Testis (tissue), 3 donors: ENCODE data around the gene RFT1. TPM values are rescaled to one million over a fixed set of nuclear protein-coding genes. Genes with fewer than 3 reads are reported as not detected.

Source experiments
- DNase-seq: peaks from one replicate; pipeline ENCODE4 v3.0.0-alpha.2; 2019
- H3K27ac ChIP-seq, 2 donors: fragments of 200-600 bp; sonication (generic); one replicate each; pipeline ENCODE4 v1.5.1; 2019
- H3K27me3 ChIP-seq: fragments of 200-600 bp; sonication (generic); one replicate; pipeline ENCODE4 v1.5.1; 2019
- H3K36me3 ChIP-seq: fragments of 200-600 bp; sonication (generic); one replicate; pipeline ENCODE4 v1.5.1; 2017; ENCODE audit warnings: low read depth; ENCODE audit errors: missing control alignments
- H3K4me1 ChIP-seq: fragments of 200-600 bp; sonication (generic); one replicate; pipeline ENCODE4 v1.5.1; 2019
- H3K4me3 ChIP-seq, 2 donors: fragments of 200-600 bp; sonication (generic); one replicate each; pipeline ENCODE4 v1.5.1; 2017 to 2019
- H3K9me3 ChIP-seq: fragments of 200-600 bp; sonication (generic); one replicate; pipeline ENCODE4 v1.5.1; 2017
- POLR2A ChIP-seq: fragments of 450-650 bp; IDR thresholded peaks from one replicate; pipeline ENCODE4 v1.6.1; 2017; ENCODE audit warnings: antibody characterized with exemption, mild to moderate bottlenecking, moderate library complexity
- WGBS, 2 donors: methylation state at CpG; one replicate each; pipeline ENCODE4 v1.1.5; 2018; 5-methylcytosine and 5-hydroxymethylcytosine counted together
- intact Hi-C: fragments of 100-400 bp; cut with DNase I; formaldehyde crosslinking; loops from one replicate; pipeline ENCODE4 v1.15.1; 2023; ENCODE audit warnings: low total_unique reads
- polyA plus RNA-seq: library from polyadenylated mRNA; stranded (reverse); fragments of 350-450 nt; fragmentation: Illumina TruSeq; extraction: RNeasy Lipid Tissue Mini Kit (QIAGEN cat#74804); gene quantifications from one replicate; pipeline ENCODE4 v1.2.3, GENCODE V29; 2014; ENCODE audit warnings: low read depth, low replicate concordance; ENCODE audit not compliant: insufficient read depth
- total RNA-seq, 2 donors: library from RNA; depleted of rRNA; stranded (reverse); fragments of >200 nt; gene quantifications; one replicate each; pipeline ENCODE4 v1.2.3, GENCODE V29; 2016
- TF ChIP-seq, protein P1 (sequence below), 3 experiments: fragments of 450-650 bp in 2 of 3; fragments of 200-600 bp in 1 of 3; sonication (generic) in 1 of 3; IDR thresholded peaks; one replicate each; pipeline ENCODE4 v1.5.1; 2016 to 2019; ENCODE audit warnings: antibody characterized with exemption in 3 of 3, mild to moderate bottlenecking in 2 of 3, moderate library complexity in 1 of 3

The RFT1 gene
- total and polyA plus RNA-seq, 3 donors from 2014 or later, result 27.2 to 36.8 (median 33.9) TPM

DNA sequence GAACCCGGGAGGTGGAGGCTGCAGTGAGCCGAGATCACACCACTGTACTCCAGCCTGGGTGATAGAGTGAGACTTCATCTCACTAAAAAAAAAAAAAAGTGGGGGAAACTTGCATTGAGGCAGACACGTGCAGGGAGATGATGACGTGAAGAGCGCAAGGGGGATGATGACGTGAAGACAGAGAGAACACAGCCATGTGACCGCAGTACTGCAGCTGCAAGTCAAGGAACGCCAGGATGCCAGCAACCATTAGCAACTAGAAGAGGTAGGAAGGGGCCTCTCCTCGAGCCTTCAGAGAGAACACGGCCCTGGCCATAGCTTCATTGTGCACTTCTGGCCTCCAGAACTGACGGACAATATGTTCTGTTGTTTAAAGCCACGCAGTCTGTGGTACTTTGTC, 28.3 kb downstream of the RFT1 start:
- TF ChIP-seq, protein P1, sequence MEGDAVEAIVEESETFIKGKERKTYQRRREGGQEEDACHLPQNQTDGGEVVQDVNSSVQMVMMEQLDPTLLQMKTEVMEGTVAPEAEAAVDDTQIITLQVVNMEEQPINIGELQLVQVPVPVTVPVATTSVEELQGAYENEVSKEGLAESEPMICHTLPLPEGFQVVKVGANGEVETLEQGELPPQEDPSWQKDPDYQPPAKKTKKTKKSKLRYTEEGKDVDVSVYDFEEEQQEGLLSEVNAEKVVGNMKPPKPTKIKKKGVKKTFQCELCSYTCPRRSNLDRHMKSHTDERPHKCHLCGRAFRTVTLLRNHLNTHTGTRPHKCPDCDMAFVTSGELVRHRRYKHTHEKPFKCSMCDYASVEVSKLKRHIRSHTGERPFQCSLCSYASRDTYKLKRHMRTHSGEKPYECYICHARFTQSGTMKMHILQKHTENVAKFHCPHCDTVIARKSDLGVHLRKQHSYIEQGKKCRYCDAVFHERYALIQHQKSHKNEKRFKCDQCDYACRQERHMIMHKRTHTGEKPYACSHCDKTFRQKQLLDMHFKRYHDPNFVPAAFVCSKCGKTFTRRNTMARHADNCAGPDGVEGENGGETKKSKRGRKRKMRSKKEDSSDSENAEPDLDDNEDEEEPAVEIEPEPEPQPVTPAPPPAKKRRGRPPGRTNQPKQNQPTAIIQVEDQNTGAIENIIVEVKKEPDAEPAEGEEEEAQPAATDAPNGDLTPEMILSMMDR (IDR thresholded peaks at IDR 0.05), result no peak
- TF ChIP-seq POLR2A, result no peak
- intact Hi-C loops, result no loop called here
- no peak for DNase-seq
- WGBS, 2 donors, result 88 to 91% methylated on average over 12 of the region's 12 CpGs
- Histone ChIP-seq H3K27ac (no peak overlapping the region), H3K27me3 (no peaks in the 10 kb centered on the region), H3K9me3 (no peaks in the 10 kb centered on the region), H3K4me1 (no peaks in the 10 kb centered on the region), H3K36me3 (no peaks in the 10 kb centered on the region), H3K4me3 (no peak overlapping the region)

DNA sequence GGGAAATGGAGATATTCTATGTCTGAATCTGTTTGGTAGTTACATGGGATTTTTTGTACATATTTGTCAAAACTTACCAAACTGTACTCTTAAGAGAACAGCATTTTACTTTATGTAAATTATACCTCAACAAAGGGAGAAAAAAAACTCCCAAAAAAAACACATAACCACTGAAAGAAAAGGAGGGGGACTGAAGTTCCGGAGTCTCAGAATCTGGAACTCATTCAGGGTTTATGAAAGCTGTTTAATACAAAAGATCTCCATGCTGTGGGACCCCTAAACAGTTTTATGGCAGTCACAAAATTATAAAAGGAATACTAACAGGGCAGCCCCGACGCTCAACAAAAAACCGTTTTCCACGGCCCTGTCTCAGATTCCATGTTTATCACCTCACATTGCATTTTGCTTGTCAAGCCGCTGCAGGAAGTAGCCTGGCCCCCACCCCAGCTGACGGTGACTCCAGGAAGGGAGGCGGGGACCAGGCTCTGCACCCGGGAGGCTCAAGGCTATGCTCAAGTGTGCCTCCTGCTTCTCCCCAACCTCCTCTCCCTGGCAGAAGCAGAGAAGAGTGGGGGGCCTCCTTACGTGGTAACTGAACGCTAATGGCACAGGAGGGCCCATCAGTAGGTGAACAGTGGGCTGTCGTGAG, 29.3 kb downstream of the RFT1 start:
- intact Hi-C loops, result no loop called here
- DNase-seq, result no peak
- Histone ChIP-seq H3K9me3 (no peaks in the 10 kb centered on the region), H3K36me3 (no peaks in the 10 kb centered on the region), H3K4me3 (no peak overlapping the region), H3K27me3 (no peaks in the 10 kb centered on the region), H3K27ac (no peak overlapping the region), H3K4me1 (no peaks in the 10 kb centered on the region)
- no peak for TF ChIP-seq POLR2A
- TF ChIP-seq, protein P1 (IDR thresholded peaks at IDR 0.05), result no peak
- 79 to 87% methylated on average over 12 of the region's 12 CpGs for WGBS, 2 donors

DNA sequence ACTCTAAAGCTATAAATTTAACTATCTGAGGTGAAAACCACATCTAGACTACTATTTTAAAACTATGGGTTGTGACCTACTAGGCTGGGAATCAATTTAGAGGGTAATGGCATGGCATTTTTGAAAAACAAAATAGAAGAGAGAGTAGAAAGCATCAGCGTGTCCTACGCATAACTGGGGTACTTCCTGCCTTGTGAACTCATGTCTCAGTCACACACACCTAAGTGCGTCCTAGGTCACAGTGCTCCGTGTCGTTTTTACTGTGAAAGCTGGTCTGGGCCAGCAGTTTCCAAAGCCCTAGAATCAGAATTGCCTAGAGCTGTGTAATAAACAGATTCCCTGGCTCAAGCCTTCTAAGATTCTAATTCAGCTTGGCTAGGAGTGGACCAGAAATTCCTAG, 32.3 kb downstream of the RFT1 start:
- Histone ChIP-seq H3K4me3 (no peak overlapping the region), H3K9me3 (no peaks in the 10 kb centered on the region), H3K27ac (no peak overlapping the region), H3K36me3 (no peaks in the 10 kb centered on the region), H3K27me3 (no peaks in the 10 kb centered on the region), H3K4me1 (no peaks in the 10 kb centered on the region)
- no peak for TF ChIP-seq POLR2A
- TF ChIP-seq, protein P1 (IDR thresholded peaks at IDR 0.05), result no peak
- intact Hi-C loops, result no loop called here
- no peak for DNase-seq
- 91 to 95% methylated on average over 5 of the region's 5 CpGs for WGBS, 2 donors

DNA sequence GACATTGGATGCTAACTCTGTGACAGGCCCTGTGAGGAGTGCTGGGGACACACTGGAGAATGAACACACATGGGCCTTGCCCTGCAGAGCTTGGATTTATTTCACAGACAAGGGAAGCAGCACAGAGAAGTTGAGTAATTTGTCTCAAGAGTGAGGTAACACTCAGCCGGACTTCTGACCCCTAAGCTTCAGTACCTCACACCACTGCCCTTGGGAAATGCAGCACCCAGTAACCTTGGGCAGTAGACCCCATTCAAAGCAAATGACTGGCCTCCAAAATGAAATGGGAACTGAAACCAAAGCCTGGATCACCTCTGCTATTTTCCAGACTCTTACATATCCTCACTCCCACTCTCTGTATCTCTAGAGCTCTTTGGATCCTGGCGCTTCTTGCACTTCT, 37.3 kb downstream of the RFT1 start:
- no peak overlapping the region for H3K27ac ChIP-seq
- H3K4me3 ChIP-seq, result no peak overlapping the region
- no peak for DNase-seq
- WGBS, 2 donors, result 64 to 69% methylated on average over 2 of the region's 2 CpGs
- H3K4me1 ChIP-seq, result no peaks in the 10 kb centered on the region
- intact Hi-C loops, result no loop called here
- no peaks in the 10 kb centered on the region for H3K36me3 ChIP-seq
- no peak for TF ChIP-seq POLR2A
- TF ChIP-seq, protein P1 (IDR thresholded peaks at IDR 0.05), result no peak
- no peaks in the 10 kb centered on the region for H3K27me3 ChIP-seq
- no peaks in the 10 kb centered on the region for H3K9me3 ChIP-seq

DNA sequence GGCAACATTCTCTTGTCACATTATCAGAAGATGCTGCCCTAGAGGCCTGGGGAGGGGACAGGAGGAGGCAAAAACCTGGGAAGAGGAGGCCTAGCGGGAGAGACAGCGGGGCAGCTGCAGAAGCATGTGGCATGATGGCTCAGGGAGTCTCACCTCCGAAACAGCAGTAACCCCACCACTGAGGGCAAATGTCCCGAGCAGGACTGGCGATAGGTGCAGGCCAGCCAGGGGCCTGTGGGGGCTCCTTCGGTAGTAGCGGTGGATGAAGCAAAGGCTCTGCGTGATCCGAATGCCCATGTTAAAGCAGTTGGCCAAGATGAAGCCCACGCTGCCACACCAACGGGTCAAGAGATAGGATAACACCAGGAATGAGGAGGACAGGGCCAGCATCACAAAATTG, 38.0 kb downstream of the RFT1 start:
- no peak overlapping the region for H3K4me3 ChIP-seq
- H3K36me3 ChIP-seq, result no peaks in the 10 kb centered on the region
- intact Hi-C loops, result no loop called here

More for the DNA sequence above, 38.0 kb downstream of the RFT1 start:
- Histone ChIP-seq H3K9me3 (no peaks in the 10 kb centered on the region), H3K27ac (no peak overlapping the region), H3K4me1 (no peaks in the 10 kb centered on the region), H3K27me3 (no peaks in the 10 kb centered on the region)
- 92 to 95% methylated on average over 11 of the region's 11 CpGs for WGBS, 2 donors
- DNase-seq, result no peak
- TF ChIP-seq, protein P1 (IDR thresholded peaks at IDR 0.05), result no peak
- TF ChIP-seq POLR2A, result no peak
